Measurements from ENCODE around the gene INPP5A.

The INPP5A gene

GRCh38 chr10:132612571-132613504 is 75.3 kb downstream of the INPP5A start:
- H3F3A ChIP-seq (ENCODE audit: control insufficient read depth, insufficient read depth): no peaks in the 10 kb centered on the region
- no peaks in the 10 kb centered on the region for H3K27me3 ChIP-seq (ENCODE audit: control insufficient read depth, low read length)
- H3K9me3 ChIP-seq (ENCODE audit: control insufficient read depth, insufficient read depth, low read length): no peaks in the 10 kb centered on the region
- TF ChIP-seq CTCF (IDR thresholded peaks at IDR 0.05; ENCODE audit: low read depth, low read length, poor library complexity, severe bottlenecking): no peak
- TF ChIP-seq EZH2phosphoT487 (IDR thresholded peaks at IDR 0.05; ENCODE audit: borderline replicate concordance, low read length): no peak
- no peak overlapping the region for H3K4me3 ChIP-seq (ENCODE audit: low read length)
- no peaks in the 10 kb centered on the region for H3K9me2 ChIP-seq (replicated peaks; ENCODE audit: control insufficient read depth, low read length)
- no peaks in the 10 kb centered on the region for H3K36me3 ChIP-seq (ENCODE audit: control insufficient read depth, low read length)
- no peak overlapping the region for H3K4me2 ChIP-seq (ENCODE audit: low read length)
- H3K4me1 ChIP-seq (ENCODE audit: control insufficient read depth, low read length): no peaks in the 10 kb centered on the region
- no peaks in the 10 kb centered on the region for H3K79me2 ChIP-seq (ENCODE audit: control insufficient read depth, low read length)
- no peaks in the 10 kb centered on the region for H4K20me1 ChIP-seq (ENCODE audit: control insufficient read depth, insufficient read depth, low read depth, low read length)
- H3K27ac ChIP-seq (ENCODE audit: low read depth, low read length): no peak overlapping the region

- no peaks in the 10 kb centered on the region for H3K36me3 ChIP-seq (ENCODE audit: control insufficient read depth, low read length)
- no peaks in the 10 kb centered on the region for H3K27me3 ChIP-seq (ENCODE audit: control insufficient read depth, low read length)
- H3K79me2 ChIP-seq (ENCODE audit: control insufficient read depth, low read length): no peaks in the 10 kb centered on the region
- no peak overlapping the region for H3K4me2 ChIP-seq (ENCODE audit: low read length)
- TF ChIP-seq EZH2phosphoT487 (IDR thresholded peaks at IDR 0.05; ENCODE audit: borderline replicate concordance, low read length) (no peak), CTCF (IDR thresholded peaks at IDR 0.05; ENCODE audit: low read depth, low read length, poor library complexity, severe bottlenecking) (no peak)
- no peak overlapping the region for H3K27ac ChIP-seq (ENCODE audit: low read depth, low read length)
- no peaks in the 10 kb centered on the region for H3K9me3 ChIP-seq (ENCODE audit: control insufficient read depth, insufficient read depth, low read length)
- H3K9me2 ChIP-seq (replicated peaks; ENCODE audit: control insufficient read depth, low read length): no peaks in the 10 kb centered on the region
- no peaks in the 10 kb centered on the region for H3K4me1 ChIP-seq (ENCODE audit: control insufficient read depth, low read length)
- H4K20me1 ChIP-seq (ENCODE audit: control insufficient read depth, insufficient read depth, low read depth, low read length): no peaks in the 10 kb centered on the region
- H3F3A ChIP-seq (ENCODE audit: control insufficient read depth, insufficient read depth): no peaks in the 10 kb centered on the region
- H3K4me3 ChIP-seq (ENCODE audit: low read length): no peak overlapping the region
Measured at GRCh38 chr10:132613566-132614348, 76.2 kb downstream of the INPP5A start.

- TF ChIP-seq CTCF (IDR thresholded peaks at IDR 0.05; ENCODE audit: low read depth, low read length, poor library complexity, severe bottlenecking) (no peak), EZH2phosphoT487 (IDR thresholded peaks at IDR 0.05; ENCODE audit: borderline replicate concordance, low read length) (no peak)
- no peaks in the 10 kb centered on the region for H3K9me2 ChIP-seq (replicated peaks; ENCODE audit: control insufficient read depth, low read length)
- H3K9me3 ChIP-seq (ENCODE audit: control insufficient read depth, insufficient read depth, low read length): no peaks in the 10 kb centered on the region; the same call in 1 of the 2 replicates
- no peaks in the 10 kb centered on the region for H4K20me1 ChIP-seq (ENCODE audit: control insufficient read depth, insufficient read depth, low read depth, low read length)
- H3K27me3 ChIP-seq (ENCODE audit: control insufficient read depth, low read length): no peaks in the 10 kb centered on the region
- H3K27ac ChIP-seq (ENCODE audit: low read depth, low read length): no peak overlapping the region
- H3F3A ChIP-seq (ENCODE audit: control insufficient read depth, insufficient read depth): no peaks in the 10 kb centered on the region
- no peak overlapping the region for H3K4me3 ChIP-seq (ENCODE audit: low read length)
- no peaks in the 10 kb centered on the region for H3K36me3 ChIP-seq (ENCODE audit: control insufficient read depth, low read length)
- H3K4me1 ChIP-seq (ENCODE audit: control insufficient read depth, low read length): no peaks in the 10 kb centered on the region
- H3K79me2 ChIP-seq (ENCODE audit: control insufficient read depth, low read length): no peaks in the 10 kb centered on the region
- H3K4me2 ChIP-seq (ENCODE audit: low read length): no peak overlapping the region
Measured at GRCh38 chr10:132614431-132615340, 77.1 kb downstream of the INPP5A start.

Measured in DOHH2 (cell line).